Esophagus squamous epithelium (tissue), 4 donors: Measurements from ENCODE around the gene CSTF2T.

ENCODE experiments used
- CTCF ChIP-seq, 6 experiments: fragments of 450-650 bp in 4 of 6; fragments of 200-600 bp in 2 of 6; sonication (generic) in 2 of 6; IDR thresholded peaks; one replicate each; pipeline ENCODE4 v1.5.1; 2016 to 2019; ENCODE audit warnings: antibody characterized with exemption in 6 of 6, mild to moderate bottlenecking in 4 of 6, moderate library complexity in 4 of 6
- POLR2A ChIP-seq, 4 donors: fragments of 450-650 bp; IDR thresholded peaks; one replicate each; pipeline ENCODE4 v1.6.1; 2017; ENCODE audit warnings: antibody characterized with exemption in 4 of 4, mild to moderate bottlenecking in 4 of 4, moderate library complexity in 3 of 4

GRCh38 chr10:51687296-51687695 lies 12.1 kb downstream of the CSTF2T start:
- TF ChIP-seq CTCF (IDR thresholded peaks at IDR 0.05) (no peak), POLR2A (IDR thresholded peaks at IDR 0.05) (no peak)
